ENCODE results near the gene CD34.
"Not testable (repeated sequence)": the region's sequence is repeated elsewhere in the genome, so short reads cannot be mapped to it uniquely, and the experiment has no call there.

CD34 gene, protein sequence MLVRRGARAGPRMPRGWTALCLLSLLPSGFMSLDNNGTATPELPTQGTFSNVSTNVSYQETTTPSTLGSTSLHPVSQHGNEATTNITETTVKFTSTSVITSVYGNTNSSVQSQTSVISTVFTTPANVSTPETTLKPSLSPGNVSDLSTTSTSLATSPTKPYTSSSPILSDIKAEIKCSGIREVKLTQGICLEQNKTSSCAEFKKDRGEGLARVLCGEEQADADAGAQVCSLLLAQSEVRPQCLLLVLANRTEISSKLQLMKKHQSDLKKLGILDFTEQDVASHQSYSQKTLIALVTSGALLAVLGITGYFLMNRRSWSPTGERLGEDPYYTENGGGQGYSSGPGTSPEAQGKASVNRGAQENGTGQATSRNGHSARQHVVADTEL

DNA sequence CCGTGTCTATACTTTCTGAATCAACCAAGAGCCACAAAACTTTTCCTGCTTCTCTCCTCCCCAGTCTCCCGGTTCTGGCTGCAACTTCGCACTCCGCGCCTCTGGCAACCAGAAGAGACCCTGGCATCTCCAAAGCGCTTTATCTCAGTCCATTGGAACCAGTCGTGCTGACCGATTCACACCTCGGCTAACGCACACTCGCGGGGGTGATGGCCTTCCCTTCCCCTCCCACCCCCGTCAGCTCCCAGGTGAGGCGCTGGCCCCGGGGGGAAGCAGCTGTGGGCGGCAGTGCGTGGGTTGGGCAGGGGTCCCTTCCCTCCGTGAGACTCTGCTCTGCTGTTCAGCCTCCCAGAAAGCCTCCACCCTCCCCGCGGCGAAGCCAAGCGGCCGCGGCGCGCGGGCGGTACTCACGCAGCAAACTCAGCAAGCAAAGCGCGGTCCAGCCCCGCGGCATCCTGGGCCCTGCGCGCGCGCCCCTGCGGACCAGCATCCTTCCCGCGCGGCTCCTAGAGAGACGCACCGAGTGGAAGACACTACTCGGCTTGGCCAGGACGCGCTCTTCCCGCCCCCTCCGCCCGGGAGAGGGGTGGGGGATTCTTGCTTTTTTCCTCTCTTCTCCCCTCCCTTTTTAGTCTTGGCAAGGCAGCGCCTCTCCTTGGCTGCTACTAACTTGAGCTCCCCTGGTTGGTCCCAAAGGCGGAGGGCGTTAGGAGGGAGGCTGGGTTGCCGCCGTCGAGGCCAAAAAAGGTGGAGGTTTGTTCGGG lies at the start of gene CD34:
Gene CD34, minus strand, starts transcription at position 535 of the 764 bp plus-strand sequence. Its CDS starts 45 bp downstream, at position 490.
- no peak for DNase-seq

DNA sequence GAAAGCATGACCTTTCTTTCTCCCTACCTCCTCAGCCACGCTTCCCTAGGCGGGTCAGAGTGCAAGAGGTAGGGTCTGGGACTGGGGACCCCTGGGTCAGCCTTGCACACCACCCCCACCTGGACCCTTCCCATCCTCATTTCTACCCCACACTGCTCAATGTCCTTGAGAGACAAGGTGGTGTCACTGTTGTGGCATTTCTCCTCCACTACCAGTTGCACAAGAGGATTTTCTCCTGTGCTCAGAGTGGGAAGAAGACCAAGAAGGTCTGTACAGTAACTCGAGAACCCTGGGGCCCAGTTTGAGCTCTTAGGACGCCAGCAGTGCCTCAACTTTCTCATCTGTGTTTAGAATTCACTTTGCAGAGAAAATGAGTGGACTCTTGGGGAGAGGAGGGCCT lies 49.4 kb upstream of the CD34 start:
- DNase-seq: no peak

DNA sequence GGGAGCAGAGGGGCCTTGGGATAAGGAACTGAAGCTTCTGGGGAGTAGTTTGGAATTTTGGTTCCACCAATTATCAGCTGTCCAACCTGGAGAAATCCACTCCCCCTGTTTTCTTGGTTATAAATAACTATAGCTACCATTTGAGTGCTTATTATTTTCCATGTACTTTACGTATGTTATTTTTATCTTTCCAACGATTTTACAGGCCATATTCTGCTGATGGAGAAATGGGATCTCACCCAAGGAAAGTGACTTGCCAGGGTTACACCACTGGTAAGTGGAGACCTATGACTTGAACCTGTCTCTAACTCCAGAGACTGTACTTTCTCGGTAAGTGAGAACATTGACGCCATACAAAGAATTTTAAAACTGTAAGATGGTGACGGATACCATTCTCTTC lies 49.0 kb upstream of the CD34 start:
- DNase-seq: no peak

DNA sequence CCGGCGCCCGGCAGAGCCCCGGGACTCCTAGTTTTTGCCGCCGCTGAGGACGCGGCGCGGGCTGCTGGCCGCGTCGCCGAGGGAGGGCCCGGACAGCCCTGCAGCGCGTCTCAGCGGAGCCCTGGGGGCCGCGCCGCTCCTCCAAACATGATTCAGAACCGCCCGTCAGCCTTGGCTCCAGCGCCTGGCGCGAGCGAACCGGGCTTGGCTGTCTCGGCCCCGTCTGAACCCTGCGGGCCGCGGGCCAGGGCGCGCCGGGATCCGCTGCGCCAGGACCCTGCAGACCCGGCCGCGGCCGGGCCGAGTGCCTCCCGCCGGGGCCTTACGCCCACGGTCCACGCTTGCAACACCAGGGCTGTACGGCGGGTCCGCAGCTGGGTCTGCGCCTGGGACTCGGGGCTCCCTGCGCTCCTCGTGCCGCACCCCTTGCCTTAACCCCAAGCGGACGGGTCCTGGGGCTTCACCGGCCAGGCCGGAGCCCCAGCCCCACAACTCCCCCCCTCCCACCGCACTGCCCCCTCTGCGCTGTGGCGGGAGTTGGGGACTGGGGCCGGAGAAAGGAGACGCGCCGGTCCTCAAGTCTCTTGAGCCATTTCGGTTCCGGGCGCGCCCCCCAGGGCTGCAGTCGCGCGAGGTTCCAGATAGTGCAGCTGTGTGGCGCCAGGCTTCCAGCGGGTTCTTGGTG lies 48.4 kb upstream of the CD34 start:
- no peak for DNase-seq

DNA sequence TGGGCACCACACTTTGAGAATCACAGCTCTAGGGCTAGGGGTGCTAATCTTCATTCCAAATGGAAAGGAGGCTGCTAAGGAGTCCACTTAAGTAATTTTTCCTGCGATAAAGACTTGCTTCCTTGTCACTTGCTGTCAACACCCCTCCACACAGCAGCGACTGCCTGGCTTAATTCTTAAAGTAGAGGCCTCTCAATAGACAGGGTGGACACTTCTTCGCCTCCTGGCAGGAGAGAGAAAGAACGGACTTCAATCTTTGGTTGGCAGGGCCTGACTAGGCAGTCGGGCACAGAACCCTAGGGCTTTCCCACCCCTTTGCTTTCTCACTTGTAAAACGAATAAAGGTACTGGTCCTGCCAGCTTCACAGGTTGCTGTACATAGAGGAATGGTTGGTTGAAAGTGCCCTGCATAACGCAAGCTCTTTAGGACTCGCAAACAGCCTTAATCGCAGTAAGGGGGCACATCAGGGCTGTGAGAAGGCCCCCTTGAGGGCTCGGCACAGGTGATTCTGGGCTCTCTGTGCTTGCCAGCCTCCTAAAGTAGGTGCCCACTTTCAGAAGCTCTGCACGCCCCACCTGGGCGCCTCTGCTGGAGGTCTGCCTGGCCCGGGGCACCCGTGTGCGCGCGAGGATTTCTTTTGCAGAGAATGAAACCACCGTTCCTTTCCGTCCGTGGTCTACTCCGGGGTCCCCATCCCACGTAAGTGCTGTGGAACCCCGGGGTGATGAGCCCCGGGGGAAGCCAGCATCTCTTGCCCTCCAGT lies 47.6 kb upstream of the CD34 start:
- DNase-seq: no peak

DNA sequence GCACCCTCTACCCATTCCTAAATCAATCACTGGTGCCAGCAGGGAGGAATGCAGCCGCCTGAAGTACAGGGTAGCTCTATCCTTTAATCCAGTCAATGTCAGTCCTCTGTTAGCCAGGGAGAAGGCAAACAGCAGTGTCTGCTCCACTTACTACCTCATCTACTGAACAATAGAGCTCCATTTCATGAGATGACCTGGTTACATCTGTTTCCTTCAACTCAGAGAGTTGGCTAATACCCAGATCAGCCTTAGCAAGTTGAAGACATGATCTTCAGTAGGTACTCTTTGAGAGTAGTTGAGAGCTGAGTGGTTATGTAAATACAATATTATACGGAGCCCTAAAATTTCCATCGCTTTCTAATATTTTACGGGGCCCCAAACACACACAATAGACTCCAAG lies 46.1 kb upstream of the CD34 start:
- no peak for DNase-seq

DNA sequence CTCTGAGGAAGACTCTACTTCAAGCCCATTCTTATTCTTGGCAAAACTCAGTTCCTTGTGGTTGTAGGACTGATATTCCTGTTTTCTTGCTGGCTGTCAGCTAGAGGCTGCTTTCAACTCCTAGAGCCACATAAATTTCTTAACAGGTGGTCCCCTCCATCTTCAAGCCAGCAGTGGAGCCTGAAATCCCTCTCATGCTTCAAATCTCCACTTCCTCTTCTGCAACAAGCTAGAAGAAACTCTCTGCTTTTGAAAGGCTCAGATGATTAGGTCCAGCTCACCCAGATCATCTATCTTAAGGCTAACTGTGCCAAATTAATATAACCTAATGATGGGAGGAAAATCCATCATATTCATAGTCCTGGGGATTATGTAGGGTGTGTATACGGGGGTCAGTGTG lies 43.2 kb upstream of the CD34 start:
- DNase-seq: no peak

DNA sequence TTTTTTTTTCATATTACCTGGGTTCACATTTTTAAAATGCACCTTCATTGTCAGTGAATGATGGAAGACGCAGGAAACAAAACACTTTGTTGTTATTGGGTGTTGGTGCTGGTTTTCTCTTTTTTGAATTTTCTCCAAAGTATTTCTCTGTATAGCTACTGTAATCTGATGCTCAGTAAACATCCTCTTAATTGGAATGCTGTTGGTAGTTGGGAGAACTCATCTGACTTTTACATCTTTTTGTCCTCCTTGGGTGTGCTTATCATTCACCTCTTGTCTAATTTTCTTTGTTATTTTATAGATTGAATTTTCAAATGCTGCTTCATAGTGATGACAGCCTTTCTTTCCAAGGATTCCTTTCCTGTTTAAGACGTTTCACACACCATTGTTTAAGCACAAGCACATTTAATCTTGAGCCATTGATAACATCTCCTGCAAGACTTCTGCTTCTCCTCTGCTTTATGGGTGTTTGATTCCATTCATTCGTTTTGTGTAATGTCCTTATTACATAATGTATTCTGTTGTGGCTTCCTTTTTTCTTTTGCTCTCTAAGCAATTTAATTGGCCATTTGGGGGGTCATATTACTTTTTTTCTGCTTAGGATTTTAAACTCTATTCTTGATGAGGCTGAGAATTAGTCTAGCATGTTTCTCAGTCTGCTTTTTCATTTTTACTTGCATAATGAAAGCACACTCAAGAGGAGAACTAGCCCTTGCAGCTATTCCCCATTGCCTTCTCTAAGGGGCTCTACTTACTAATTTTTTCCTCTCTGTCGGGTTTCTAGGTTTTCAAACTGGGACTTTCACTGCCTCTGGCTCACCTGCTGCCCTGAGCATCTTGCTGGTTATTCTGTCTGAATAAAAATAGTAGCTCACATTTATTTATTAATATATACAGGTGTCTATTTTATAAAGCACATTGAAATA lies 42.0 kb upstream of the CD34 start:
- no peak for DNase-seq

DNA sequence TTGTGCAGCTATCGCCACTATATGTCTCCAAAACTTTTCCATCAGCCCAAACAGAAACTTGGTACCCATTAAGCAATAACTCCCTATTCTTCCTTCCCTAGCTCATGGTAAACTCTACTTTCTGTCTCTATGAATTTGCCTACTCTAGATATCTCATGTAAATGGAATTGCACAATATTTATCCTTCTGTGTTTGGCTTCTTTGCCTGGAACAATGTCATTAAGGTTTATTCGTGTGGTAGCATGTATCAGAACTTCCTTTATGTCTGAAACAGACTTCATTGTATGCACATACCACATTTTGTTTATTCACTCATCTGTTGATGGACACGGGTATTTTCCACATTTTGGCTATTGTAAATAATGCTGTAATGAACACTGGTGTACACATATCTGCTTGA lies 40.7 kb upstream of the CD34 start:
- DNase-seq: no peak

DNA sequence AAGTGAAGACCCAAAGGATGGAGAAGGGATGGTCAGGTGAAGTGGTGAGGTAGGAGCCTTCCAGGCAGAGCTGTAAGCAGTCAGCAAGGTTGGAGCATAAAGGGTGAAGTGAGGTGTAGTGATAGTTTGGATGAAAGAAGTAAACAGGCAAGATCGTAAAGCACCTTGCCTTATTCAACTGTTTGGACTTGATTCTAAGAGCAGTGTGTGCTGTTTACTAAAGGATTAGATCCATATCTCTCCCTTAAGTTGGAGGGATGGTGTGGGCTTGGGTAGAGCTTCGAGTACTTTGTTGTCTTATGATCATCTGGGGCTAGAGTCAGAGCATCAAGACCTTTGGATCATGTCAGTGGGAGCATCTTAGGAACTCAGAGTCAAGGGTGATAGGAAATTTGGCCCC lies 39.8 kb upstream of the CD34 start:
- DNase-seq: no peak

DNA sequence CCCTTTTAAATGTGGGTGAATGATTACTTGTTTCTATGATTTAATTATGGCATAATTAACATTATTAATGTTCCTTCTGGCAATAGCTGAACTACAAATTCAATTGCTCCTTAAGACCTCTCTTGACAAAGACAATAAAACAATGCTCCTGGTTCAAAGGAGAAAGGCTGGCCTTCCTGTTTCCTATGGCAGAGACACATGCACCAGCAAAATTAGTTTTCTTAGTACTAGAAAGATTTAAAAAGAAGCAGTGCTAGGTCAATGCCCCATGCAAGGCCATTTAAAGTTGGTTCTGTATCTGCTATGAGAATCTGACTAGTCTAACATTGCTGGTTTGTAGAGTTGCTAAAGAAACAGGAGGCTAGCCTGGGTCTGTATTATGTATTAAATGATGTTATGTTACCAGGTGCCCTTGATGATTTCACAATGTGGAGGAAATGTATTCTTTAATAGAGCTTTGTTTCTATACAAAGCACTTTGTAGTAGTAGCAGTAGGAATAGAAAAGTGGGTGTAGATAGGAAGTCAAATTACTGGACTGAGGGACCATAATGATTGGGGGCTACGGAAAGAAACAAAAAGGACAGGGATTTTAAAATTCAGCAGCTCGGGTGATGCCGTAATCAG lies 38.8 kb upstream of the CD34 start:
- DNase-seq: no peak

DNA sequence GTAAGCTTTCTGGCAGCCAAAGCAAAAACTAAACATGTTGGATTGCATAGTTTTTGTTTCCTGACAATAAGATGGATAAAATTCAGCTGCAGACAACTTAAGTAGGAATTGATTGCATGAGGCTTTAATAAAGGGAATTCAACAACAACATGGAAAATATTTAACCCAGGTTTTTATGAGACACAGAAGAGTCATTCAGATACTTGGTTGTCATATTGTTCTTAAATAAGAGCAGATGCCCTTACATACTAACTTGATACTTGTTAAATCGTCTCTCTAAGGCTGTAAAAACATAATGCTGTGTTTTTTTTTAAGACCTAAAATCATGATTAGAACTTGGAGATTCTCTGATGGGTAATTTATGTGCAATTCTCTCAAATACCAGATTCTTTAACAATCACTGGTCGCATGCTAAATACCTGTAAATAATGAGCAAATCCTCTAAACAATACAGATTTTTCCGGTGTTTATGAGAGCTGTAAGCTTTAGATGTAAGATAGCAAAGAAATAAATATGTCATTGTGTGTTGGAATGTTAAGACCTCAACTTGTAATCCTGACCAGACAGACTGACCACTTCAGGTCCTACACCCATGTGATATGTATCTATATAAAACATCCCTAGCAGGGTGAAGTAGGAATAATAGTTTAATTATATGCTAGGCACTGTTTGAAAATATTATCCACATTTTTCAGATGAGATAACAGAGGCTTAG lies 37.8 kb upstream of the CD34 start:
- no peak for DNase-seq

DNA sequence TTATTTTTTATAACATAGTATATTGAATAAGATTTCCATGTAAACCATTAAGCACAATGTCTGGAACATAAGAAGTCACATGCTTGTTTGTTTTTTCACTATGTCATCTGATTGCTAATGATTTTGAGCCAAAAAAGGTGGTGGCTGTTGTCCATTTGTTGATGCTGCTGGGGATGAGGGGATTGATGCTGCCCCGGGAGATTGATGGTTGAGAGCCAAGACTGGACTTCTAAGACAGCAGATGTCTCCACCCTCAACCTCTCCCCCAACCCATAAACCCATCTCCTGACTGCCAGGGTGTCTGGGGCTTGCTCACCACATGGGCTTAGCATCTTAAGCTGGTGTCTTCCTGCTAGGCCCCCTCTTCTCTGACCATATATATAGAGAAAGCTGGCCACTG lies 35.8 kb upstream of the CD34 start:
- no peak for DNase-seq

DNA sequence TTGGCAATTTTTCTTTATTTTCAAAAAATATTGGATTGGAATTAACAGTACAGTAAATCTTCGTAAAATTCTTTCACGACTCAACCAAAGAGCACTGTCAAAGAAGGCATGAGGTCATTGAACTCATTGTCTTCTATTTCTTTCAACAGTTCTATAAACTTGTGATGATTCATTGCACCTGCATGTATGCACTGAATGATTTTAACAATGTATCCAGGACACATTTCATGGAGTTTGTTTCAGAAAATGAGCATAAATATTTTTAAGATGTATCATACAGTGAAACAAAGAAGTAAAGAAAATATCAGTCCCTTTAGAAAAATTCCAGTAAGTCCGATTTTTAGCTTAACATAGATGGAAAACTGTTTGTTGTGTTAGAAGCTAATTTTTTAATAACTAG lies 33.6 kb upstream of the CD34 start:
- DNase-seq: no peak

DNA sequence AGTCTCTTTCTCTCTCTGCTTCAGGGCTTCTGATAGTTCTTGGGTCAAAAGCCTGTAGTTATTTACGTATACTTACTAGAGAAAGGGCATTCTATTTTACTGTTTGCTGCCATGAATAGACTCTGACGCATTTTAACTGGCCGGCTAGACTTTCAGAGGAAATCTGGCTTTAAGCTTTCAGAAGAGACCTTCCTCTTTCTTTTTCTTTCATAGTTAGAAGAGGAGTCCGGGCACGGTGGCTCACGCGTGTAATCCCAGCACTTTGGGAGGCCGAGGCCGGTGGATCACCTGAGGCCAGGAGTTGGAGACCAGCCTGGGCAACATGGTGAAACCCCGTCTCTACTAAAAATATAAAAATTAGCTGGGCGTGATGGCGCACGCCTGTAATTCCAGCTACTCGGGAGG lies 31.4 kb upstream of the CD34 start:
- not testable (repeated sequence) for DNase-seq

DNA sequence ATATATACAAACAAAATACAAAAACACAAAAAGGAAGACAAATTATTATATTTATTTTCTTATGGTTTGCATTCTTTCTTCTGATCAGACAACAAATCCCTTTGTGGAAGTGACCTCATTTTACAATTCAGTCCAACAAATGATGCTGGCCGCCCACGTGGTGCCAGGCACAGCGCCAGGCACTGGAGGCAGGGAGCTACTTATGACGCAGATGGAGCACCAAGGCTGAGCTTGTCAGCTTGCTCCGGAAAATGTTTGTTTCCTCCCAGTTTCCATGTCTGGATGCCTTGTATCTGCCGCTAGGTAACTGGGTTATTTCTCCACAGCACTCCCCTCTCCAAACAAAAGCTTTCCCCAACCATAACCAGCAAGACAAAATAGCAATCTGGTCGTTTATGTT lies 30.7 kb upstream of the CD34 start:
- no peak for DNase-seq

DNA sequence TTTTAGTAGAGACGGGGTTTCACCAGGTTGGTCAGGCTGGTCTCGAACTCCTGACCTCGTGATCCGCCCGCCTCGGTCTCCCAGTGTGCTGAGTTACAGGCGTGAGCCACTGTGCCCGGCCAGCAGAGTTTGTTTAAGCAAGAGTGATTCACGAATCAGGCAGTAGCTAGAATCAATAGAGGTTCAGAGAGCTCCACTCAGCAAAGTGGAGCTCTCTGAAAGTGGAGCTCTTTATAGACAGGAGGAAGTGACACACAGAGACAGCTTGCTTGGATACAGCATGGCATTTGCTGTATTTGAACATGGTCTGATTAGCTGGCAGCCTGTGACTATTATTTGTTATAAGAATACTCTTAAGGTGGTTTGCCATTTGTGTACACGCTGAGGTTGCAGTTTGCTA lies 27.1 kb upstream of the CD34 start:
- peak; percentile 91 for DNase-seq

DNA sequence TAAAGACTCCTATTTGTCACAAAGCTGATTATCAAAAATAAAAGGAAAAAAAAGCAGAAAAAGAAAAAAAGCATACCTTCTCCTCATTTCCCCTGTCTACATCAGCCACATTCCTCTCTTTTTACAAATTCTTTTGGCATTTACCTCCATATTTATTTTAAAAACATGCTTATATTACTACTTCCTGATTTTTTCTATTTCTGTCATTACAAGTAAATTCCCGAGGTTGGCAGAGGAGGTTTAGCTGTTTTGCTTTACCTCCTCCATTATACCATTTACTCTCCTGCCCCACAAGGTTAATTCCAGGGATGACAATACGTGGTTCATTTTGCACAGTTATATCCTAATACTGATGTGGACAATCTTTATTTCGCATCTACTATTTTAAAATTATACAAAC lies 26.3 kb upstream of the CD34 start:
- no peak for DNase-seq

DNA sequence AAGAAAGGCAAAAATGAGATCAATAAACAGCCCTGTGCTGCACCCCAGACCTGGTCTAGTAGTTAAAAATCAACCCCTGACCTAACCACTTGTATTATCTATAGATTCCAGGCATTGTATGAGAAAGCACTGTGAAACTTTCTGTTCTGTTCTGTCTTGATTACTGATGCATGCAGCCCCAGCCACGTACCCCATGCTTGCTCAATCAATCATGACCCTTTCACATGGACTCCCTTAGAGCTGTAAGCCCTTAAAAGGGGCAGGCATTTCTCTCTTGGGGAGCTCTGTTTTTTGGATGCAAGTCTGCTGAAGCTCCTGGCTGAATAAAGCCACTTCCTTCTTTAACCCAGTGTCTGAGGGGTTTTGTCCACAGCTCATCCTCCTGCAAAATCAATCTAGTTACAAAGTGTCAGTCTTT lies 24.2 kb upstream of the CD34 start:
- no peak for DNase-seq

DNA sequence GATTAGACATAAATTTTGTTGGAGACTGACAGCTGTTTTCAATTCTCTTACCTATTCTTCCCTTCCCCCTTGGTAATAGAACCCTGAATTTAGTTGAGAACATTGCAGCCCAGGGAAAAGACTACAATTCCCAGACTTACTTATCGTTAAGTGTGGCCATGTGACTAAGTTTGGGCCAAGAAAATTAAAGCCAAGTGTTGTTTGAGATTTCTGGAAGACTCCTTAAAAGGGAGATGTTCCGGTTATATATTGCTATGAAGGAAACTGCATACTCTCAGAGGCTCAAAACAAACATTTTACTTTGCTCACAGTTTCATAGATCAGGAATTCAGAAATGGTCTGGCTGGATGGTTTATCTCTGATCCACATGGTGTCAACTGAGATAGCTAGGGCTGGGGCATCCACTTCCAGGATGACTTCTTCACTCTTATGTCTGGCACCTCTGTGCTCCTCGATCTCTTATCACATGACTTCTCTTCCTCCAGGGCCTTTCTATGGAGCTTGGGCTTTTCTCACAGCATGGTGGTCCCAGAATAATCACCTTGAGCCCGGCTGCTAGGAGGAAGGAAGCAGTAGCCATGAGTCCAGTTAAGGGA lies 22.4 kb upstream of the CD34 start:
- no peak for DNase-seq
